Skeletal muscle cell (primary cell): ENCODE results near the gene NTSR2.

Experiments
- DNase-seq: peaks from one replicate; pipeline ENCODE4 v3.0.0-alpha.2; 2010; ENCODE audit warnings: low read depth
- H3K4me3 ChIP-seq: 2 replicates; pipeline ENCODE4 v1.5.1; 2011; ENCODE audit warnings: low read depth, mild to moderate bottlenecking, control low read depth, low read length, moderate library complexity

Gene NTSR2

DNA sequence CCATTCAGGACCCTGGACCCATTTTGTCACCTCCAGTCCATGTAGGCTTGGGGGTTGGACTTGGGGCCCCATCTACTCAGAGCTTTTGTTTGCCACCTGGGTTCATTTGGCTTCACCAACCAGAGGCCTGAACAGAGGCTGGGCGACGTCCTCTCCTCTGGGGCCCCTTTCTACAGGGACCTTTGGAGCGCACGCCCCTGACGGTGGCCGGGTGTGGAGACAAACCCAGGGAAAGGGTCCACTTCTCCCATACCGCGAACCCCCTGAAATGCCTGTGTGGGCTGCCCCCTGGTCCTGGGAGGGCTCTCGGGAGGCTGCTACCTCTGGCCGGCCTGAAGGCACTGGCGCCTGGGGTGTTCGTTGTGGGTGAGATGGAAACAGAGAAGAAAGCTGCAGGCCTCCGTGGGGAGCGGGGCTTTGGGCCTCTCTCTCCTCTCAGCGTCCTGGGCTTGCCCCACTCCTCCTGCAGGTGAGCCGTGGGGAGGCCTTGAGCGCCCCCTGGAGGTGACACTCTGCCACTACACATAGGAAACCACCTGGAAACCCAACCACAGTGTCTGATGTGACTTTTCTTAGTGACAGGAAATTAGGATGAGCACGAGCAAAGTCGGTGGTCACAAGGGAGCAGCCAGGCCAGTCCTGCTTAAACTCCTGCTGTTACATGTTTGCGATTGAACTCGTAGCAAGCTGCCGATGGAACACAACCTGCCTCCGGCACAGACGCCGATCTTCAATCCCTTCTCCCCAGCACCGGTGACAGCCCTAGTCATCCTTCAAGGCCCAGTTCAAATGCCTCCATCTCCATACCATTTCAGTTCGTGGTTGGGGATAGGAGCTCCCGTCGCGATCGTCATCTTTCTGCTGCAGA, 12.0 kb upstream of the NTSR2 start:
- no peak for DNase-seq
- H3K4me3 ChIP-seq, result no peak overlapping the region

DNA sequence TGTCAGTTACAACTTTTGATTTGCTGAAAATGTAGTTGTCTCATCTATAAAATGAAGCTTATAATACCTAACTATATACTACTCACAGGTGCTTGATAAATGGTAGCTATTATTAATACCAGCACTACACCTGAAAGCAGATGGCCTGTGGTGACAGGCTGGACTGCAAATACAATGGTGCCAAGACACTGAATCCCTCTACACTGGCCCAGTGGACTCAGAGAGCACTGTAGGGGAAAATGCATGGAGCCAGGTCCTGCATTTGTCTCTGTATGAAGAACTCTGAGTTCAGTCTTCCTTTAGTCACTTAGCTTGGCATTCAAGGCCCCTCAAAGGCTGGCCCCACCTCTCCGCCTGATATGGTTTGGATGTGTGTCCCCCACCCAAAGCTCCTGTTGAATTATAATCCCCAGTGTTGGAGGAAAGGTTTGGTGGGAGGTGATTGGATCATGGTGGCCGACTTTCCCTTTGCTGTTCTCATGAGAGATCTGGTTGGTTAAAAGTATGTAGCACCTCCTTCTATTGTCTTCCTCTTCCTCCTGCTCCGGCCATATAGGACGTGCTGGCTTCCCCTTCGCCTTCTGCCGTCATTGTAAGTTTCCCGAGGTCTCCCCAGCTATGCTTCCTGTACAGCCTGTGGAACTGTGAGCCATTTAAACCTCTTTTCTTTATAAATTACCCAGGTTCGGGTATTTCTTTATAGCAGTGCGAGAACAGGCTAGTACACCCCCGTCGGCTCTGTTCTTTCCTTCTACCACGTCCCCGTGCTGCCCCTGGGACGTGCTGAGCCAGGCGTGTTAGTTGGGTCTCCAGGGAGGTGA, 11.1 kb upstream of the NTSR2 start:
- H3K4me3 ChIP-seq, result no peak overlapping the region
- no peak for DNase-seq

DNA sequence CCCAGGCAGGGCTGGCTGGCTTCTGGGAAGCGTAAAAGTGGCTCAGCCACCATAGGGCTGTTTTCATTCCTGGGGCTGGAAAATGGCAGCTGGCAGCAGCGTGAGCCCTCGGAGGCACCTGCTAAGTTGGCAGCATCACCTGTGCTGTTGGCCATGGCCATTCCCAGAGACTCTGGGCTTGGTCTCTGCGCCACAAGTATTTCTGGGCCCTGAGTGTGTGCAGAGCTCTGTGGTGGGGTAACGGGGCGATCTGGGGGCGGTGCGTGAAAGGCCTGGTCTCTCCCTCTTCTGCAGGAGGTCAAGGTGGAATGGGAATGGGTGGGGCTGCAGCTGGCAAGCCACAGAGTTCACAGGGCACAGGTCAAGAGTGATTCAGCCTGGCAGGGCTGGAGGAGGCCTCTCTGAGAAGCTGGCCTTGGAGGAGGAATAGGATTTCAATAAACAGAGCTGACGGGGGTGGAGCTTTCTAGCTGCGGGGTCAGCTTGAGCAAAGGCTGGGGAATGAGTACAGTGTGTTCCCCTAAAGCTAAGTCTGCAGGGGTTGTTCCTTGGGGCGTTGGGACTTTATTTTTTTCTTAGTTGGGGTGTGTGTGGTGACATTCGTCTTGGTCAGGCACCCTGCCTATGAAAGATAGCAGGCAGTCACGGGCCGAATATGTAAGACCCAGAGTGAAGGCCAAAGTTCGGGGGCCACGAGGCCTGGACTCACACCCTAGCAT, 10.3 kb upstream of the NTSR2 start:
- no peak overlapping the region for H3K4me3 ChIP-seq
- DNase-seq, result peak; percentile 24

DNA sequence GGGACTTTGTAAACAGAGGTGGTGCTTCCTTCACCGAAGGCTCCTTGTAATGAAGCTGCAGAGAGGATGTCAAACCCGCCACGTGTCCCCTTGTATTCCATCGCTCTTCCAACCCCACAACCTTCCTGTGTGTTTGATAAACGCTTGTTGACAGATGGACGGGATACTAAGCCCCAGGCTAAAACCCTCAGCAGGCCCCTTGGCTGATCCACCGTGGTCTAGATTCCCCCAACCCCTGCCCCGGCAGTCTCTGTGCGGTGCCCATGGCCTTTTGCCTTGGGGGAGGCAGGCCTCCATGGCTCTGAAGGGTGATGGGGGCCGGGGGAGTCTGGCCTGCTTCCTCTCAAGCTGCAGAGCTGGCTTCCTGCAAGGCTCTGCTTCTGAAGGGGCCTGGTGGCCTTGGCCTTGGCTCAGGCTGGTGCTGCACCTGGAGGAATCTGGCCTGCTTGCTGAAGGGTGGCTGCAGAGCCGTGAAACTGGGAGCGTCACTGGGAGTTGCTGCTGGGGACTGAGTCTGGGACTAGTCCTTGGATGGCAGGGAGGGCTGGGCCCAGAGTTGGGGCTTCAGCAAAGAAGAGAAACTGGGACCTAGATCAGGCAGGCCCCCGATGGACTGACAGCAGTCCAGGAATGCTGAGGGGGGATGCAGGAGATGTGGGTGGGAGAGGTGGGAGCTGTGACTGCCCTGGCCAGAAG, 9.6 kb upstream of the NTSR2 start:
- DNase-seq, result no peak
- no peak overlapping the region for H3K4me3 ChIP-seq

DNA sequence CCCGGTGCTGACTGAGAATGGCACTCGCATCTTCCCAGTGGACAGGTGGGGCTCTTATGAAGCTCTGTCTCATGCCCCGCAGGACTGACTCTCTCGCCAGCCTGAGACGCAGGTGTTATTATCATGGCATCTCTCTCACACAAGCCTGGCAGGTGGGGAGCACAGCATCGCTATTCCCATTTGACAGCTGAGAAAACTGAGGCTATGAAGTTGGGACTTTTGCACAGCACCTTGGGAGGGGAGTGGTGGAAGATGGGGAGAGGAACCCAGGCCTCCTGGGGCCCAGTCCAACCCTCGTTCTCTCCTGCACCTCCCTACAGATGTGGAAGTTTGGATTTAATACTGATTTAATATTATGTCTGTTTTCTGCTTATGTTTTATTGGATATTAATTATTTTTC, 9.0 kb upstream of the NTSR2 start:
- no peak for DNase-seq
- H3K4me3 ChIP-seq, result no peak overlapping the region

DNA sequence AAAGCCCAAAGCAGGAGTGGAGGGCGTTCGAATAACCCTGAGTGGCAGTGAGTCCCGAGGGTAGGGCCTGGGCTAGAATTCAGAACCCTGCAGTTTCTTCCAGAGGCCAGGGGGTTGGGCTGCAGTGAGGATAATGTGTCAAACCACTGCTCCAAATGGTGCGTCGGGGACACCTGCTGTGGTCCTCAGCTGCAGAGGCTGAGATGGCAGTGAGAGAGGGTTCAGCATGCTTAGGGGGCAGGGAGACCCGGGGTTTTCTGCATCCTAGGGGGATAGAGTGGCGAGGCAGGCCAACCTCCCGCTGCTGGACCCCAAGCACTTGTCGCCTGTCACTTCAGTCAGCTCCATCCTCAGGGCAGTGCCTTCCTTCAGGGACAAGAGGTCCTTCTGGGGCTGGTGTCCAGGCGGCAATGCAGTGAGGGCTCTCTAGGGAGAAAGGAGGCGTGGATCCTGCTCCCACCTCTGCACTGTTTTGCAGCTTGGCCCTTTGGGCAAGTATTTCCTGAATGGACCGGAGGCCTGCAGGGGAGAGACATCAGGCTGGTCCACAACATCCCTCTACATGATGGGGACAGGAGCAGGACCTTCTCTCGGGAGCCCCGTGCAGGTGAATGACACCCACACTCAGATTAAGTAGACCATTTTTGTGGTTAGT, 8.4 kb upstream of the NTSR2 start:
- DNase-seq, result no peak
- H3K4me3 ChIP-seq, result no peak overlapping the region

DNA sequence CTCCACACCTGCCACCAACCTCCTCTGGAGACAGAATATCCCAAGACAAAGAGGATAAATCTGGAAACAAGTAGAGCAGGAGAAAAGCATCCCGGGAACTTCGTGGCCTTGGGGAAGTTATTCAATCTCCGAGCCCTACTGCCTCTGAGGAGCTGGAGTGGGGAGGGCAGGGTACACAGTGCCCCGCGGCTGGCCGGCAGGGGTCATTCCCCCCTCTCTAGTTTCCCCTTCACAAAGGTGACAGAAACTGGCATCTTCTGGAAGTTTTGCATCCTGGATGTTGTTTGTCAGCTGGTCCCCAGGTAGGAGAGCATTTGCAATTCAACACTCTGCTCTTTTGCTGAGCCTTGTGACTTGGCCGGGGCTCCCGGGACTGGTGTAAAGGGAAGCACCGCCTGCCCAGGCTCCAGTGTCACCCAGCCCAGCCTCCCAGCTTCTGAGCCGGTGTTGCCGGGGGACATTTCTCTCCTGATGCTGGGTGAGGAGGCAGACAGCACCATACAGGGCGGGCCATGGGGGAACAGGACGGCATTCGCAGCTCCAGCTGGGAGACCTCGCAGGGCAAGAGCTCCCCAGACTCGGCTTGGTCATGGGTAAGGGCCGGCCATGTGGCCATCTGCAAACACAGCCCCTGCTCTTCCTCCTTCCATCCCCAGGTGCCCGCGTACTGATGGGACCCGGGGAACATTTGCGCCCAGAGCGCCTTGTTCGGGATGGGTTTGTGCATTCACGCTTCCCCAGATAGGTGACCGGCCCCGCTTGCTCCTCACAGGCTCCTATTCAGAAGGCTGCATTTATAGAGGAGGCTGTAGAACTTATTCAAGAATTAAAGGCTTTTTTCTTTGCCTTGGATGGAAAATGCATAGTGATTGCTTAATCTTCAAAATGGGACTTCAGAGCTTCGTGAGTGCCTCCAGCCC, 7.4 kb upstream of the NTSR2 start:
- H3K4me3 ChIP-seq, result no peak overlapping the region
- DNase-seq, result no peak

DNA sequence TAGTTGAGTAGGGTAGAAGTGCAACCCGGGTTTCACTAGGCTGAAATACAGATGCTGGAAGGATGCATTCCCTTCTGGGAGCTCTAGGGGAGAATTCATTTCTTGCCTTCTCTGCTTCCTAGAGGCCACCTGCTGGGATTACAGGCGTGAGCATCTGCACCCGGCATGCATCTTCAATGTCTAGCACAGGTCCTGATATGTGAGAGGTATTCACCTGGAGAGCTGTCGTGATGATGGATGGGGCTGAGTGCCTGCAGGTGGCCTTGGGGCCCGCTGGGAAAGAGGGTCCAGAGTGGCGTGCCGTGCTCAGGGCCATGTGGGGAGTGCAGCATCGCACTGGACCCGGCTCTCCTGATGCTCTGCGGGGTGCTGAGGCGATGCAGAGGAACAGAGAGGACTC, 6.6 kb upstream of the NTSR2 start:
- DNase-seq, result no peak
- no peak overlapping the region for H3K4me3 ChIP-seq

DNA sequence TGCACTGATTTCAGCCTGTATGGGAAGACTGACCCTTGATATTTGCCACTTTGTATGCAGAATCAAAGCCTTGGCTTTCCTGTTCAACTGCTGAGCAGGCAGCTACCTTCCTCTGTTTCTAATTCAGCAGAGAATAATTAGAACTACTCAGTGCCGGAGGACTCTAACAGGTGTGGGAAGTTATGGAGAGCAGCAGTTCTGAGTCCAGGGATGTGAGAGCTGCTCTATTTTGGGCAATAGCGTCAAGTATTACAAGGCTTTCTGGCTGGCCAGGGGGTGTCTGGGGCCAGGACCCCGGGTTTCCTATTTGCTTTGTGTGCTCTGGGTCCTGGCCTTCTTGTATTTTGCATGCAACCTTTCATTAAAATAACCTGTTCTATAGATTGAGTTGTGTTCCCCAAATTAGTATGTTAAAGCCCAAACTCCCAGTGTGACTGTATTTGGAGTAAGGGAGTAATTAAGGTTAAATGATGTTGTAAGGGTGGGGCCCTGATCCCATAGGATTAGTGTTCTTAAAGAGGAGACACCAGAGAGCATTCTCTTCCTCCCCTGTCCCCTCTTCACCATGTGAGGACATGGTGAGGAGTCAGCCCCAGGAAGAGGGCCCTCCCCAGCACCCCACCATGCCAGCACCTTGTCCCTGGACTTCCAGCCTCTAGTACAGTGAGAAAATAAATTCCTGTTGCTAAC, 5.6 kb upstream of the NTSR2 start:
- no peak for DNase-seq
- H3K4me3 ChIP-seq, result no peak overlapping the region

DNA sequence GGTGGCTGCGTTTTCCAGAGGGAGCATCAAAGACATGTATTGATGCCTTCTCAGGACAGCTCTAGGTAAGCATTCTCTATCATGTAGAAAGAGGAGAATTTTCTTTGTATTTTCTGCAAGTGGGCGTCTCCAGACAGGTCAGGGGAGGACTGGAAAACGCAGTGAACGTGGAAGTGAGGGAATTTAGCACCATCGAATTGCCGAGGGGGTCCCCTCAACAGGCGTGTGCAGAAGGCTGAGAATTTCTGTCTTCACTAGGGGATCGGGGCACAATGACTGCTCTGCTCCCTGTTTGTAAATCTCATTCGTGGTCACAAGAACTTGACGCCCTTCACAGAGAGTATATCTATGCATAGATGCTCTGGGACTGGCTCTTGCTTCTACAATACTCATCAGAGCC, 5.0 kb upstream of the NTSR2 start:
- DNase-seq, result no peak
- no peak overlapping the region for H3K4me3 ChIP-seq

DNA sequence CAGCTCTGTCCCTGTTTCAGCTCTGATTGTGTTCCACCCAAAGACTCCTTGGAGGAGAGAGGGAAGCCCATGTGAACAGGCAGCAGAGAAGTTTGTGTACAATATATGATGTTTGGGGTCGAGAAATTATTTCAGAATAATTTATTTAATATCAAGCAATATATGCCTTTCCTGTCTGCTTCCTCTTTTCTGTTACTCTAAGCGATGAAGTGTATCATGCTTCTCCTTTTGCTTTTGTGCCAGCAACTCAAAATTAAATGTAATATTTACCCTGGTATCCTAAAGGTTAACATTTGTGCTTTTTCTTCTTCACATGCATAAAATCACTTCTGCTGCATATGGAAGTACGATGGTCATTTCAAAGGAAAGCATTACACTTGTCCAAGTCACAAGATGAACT, 2.4 kb upstream of the NTSR2 start:
- no peak for DNase-seq
- H3K4me3 ChIP-seq, result no peak overlapping the region

DNA sequence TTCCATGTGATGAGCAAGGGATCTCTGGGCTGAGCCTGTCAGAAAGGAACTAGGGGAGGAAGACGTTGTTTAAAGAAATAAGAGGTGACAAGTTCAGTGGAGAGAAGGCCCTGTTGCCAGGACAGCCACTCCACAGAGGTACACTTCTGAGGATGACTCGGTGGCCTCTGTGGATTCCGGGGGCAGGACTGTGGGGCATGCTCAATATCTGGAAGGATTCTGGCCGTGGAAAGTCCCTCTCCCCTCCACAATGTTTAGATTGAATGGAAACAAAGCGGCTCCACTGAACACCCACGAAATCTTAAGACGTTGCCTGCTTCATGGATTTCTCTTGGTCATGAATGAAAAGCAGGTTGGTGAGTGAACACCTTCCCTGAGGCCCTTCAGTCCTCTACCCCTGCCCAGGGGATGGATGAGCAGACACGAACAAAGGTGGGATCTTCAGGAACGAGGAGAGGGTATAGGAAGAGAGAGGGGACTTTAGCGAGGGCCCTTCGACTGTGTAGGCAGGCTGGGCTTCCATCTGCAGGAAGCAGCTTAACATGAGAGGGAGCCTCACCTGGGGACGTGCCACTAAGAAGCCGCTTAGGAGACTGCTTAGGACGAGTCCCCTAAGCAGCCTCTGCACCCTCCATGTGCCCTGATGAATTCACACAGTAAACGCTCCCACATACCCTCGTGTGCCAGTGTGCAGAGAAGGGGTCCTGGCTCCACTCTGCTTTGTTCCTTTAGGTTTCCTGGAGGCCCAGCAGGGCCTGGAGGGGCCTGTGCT, 1.9 kb downstream of the NTSR2 start:
- no peak overlapping the region for H3K4me3 ChIP-seq
- DNase-seq, result no peak

DNA sequence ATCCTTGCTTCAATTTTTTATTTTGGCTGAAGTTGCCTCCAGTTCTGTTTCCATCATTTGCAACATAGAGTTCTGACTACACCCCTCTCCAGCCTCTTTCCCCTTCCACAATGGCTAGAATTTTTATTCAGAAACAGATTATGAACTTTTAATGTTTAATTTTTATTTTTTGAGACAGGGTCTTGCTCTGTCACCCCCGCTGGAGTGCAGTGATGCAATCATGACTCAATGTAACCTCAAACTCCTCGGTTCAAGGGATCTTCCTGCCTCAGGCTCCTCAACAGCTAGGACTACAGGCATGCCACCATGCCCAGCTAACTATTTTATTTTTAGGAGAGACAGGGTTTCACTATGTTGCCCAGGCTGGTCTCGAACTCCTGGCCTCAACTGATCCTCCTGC, 2.8 kb downstream of the NTSR2 start:
- H3K4me3 ChIP-seq, result no peak overlapping the region
- no peak for DNase-seq

DNA sequence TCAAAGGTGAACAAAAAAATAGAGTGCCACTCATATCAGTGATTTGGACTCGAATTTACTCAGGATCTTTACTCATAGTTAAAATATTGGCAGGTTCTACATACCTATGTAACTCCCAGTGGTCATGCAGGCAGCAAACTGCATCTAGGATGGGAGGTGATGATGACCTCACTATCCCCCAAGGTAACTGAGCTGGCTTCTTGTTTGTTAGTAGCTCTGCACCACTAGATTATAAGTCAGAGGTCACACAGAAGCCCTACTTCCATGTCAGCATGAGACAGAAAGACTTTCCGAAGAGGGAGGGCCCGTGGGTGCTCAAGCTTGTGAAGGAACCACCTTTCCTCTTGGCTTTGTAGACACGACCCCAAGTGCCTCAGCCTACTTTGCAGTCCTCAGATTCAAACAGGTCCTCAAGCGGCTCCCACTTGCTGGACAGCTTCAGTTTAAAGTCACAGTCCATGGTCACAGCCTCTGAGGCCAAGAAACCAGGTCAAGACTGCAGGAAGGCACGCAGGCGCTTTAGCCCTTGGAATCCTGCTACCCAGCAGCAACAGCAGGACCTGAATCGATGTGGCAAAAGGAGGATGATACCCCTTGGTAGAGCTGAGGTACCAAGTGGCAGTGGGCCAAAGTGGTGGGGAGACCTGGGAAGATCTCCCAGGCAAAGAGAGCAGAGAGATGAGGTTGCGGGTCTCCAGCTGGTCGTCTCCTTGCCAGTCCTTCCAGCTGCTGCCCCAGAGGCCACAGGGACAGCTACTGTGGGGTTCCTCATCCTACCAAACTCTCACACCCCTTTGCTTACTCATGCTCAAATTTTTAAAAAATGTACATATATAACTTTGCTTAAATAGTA, 4.3 kb downstream of the NTSR2 start:
- no peak for DNase-seq
- no peak overlapping the region for H3K4me3 ChIP-seq

DNA sequence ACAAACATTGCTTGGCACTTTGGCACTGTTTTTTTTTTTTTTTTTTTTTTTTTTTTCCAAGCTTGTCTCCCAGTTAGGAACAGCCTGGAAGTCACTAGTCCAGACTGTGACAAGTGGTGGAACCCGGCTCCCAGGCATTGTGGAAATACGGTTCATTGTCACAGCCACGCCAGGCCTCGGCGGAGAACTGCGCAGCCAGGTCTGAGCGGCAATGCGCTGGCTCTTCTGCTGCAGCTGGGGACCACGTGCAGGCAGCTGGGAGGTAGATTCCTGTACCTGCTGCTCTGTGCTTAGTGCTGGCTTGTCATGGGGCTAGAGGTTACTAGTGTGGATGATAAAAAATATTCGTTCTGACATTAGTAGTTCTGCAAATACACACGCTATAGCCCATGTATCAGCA, 5.0 kb downstream of the NTSR2 start:
- no peak overlapping the region for H3K4me3 ChIP-seq
- no peak for DNase-seq

DNA sequence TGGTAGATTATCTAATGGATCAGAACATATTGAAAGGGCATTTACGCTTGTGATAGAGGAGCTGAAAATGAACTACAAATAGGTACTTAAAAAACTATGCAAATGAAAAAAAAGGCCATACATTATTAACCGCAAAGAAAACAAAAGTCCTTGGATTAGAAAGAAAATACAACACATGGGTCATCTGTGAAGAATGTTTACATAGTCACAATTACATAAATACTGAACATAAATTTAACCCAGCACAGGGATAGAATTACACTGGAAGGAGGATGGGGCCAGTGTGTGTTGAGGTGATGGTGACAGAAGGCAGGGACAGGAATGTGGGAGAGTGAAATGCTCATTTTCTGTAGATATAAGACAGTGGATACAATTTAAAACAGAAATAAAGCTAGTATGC, 6.6 kb downstream of the NTSR2 start:
- no peak overlapping the region for H3K4me3 ChIP-seq
- no peak for DNase-seq
